Measurements from ENCODE around the gene CSHL1.
"Not testable (repeated sequence)": the region's sequence is repeated elsewhere in the genome, so short reads cannot be mapped to it uniquely, and the experiment has no call there.

GRCh38 chr17:63894021-63894420 lies 17.0 kb downstream of the CSHL1 start:
- TF ChIP-seq CTCF (IDR thresholded peaks at IDR 0.05); POLR2AphosphoS5 (IDR thresholded peaks at IDR 0.05; ENCODE audit: insufficient read depth in 1 of 2, low read depth in 1 of 2); POLR2A (IDR thresholded peaks at IDR 0.05): not testable (repeated sequence)
